OCI-LY3 (cell line): ENCODE data around the gene SLMAP.

ENCODE experiments used
- H2AFZ ChIP-seq: fragments of 200-600, 300-600 bp; shearing (Covaris generic); 2 replicates; pipeline ENCODE4 v1.6.0; 2014; ENCODE audit warnings: antibody characterized with exemption, low read depth, low read length
- H3K27ac ChIP-seq: fragments of 200-600, 300-600 bp; sonication (generic); 2 replicates; pipeline ENCODE4 v1.5.1; 2014; ENCODE audit warnings: mild to moderate bottlenecking, low read length, moderate library complexity, mixed read lengths
- H3K27me3 ChIP-seq: fragments of 200-600, 300-600 bp; sonication (generic); 2 replicates; pipeline ENCODE4 v1.6.1; 2014; ENCODE audit warnings: low read depth, low read length, mixed read lengths
- H3K36me3 ChIP-seq: fragments of 200-600, 300-600 bp; sonication (generic); replicated peaks from 2 replicates; pipeline ENCODE3; 2014; ENCODE audit warnings: low read depth, low read length, mixed read lengths
- H3K4me1 ChIP-seq: fragments of 300-600, 200-600 bp; sonication (generic); 2 replicates; pipeline ENCODE4 v1.6.1; 2014; ENCODE audit warnings: low read length, mixed read lengths
- H3K4me2 ChIP-seq: fragments of 200-600, 300-600 bp; sonication (generic); 2 replicates; pipeline ENCODE4 v1.6.1; 2014; ENCODE audit warnings: low read length, mixed read lengths
- H3K4me3 ChIP-seq: fragments of 300-600, 200-600 bp; sonication (generic); 2 replicates; pipeline ENCODE4 v1.5.1; 2014; ENCODE audit warnings: antibody characterized with exemption, mild to moderate bottlenecking, low read length, moderate library complexity
- H3K79me2 ChIP-seq: fragments of 300-600, 200-600 bp; shearing (Covaris generic); 2 replicates; pipeline ENCODE4 v1.6.1; 2014; ENCODE audit warnings: mild to moderate bottlenecking, low read length, mixed read lengths
- H3K9ac ChIP-seq: fragments of 300-600, 200-600 bp; shearing (Covaris generic); 2 replicates; pipeline ENCODE4 v1.6.0; 2014; ENCODE audit warnings: mild to moderate bottlenecking, low read length, moderate library complexity
- H3K9me3 ChIP-seq: fragments of 200-600, 300-600 bp; shearing (Covaris generic); 2 replicates; pipeline ENCODE4 v1.6.1; 2014; ENCODE audit warnings: low read length, mixed read lengths; ENCODE audit not compliant: insufficient read depth
- H4K20me1 ChIP-seq: fragments of 200-600, 300-600 bp; sonication (generic); 2 replicates; pipeline ENCODE4 v1.6.1; 2016; ENCODE audit warnings: low read length, mixed read lengths; ENCODE audit not compliant: insufficient read depth
- EZH2phosphoT487 ChIP-seq: fragments of 200-600 bp; shearing (Covaris generic); IDR thresholded peaks from 2 replicates; pipeline ENCODE4 v1.6.1; 2018; ENCODE audit warnings: antibody characterized with exemption, mixed run types, low read depth
- TF ChIP-seq, protein P1 (sequence below): fragments of 200-600, 300-600 bp; sonication (generic); IDR thresholded peaks from 2 replicates; pipeline ENCODE4 v1.5.1; 2014; ENCODE audit warnings: antibody characterized with exemption, low read length, low read depth

Gene SLMAP

GRCh38 chr3:57738391-57738790 lies 17.7 kb upstream of the SLMAP start:
- Histone ChIP-seq H3K9me3 (no peaks in the 10 kb centered on the region), H3K9ac (no peak overlapping the region), H3K79me2 (no peaks in the 10 kb centered on the region), H4K20me1 (no peaks in the 10 kb centered on the region), H3K36me3 (no peaks in the 10 kb centered on the region), H3K4me3 (no peak overlapping the region), H3K27ac (no peak overlapping the region), H2AFZ (0 out of 2 replicates have a peak overlapping the region, but pooled peaks have one; percentile 3), H3K4me1 (no peaks in the 10 kb centered on the region), H3K4me2 (no peak overlapping the region), H3K27me3 (no peaks in the 10 kb centered on the region)
- TF ChIP-seq, protein P1, sequence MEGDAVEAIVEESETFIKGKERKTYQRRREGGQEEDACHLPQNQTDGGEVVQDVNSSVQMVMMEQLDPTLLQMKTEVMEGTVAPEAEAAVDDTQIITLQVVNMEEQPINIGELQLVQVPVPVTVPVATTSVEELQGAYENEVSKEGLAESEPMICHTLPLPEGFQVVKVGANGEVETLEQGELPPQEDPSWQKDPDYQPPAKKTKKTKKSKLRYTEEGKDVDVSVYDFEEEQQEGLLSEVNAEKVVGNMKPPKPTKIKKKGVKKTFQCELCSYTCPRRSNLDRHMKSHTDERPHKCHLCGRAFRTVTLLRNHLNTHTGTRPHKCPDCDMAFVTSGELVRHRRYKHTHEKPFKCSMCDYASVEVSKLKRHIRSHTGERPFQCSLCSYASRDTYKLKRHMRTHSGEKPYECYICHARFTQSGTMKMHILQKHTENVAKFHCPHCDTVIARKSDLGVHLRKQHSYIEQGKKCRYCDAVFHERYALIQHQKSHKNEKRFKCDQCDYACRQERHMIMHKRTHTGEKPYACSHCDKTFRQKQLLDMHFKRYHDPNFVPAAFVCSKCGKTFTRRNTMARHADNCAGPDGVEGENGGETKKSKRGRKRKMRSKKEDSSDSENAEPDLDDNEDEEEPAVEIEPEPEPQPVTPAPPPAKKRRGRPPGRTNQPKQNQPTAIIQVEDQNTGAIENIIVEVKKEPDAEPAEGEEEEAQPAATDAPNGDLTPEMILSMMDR: no peak
- no peak for TF ChIP-seq EZH2phosphoT487

DNA sequence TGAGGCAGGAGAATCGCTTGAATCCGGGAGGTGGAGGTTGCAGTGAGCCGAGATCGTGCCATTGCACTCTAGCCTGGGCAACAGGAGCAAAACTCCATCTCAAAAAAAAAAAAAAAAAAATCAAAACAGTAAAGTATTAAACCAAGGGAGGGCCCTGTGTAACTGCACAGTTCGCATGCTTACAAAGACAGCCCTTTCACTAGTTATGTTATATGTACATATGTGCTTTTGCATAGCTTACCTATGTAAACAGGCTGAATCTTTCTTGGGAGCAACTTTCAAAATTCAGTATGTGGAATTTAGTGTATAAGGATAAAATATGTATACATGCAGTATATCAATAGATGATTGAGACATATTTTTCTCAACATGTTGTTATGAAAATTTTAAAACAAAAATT lies 16.1 kb upstream of the SLMAP start:
- TF ChIP-seq, protein P1: no peak
- no peak for TF ChIP-seq EZH2phosphoT487
- Histone ChIP-seq H3K9ac (no peak overlapping the region), H2AFZ (no peak overlapping the region), H3K27me3 (no peaks in the 10 kb centered on the region), H3K36me3 (no peaks in the 10 kb centered on the region), H3K4me3 (no peak overlapping the region), H3K4me2 (no peak overlapping the region), H4K20me1 (no peaks in the 10 kb centered on the region), H3K9me3 (no peaks in the 10 kb centered on the region), H3K4me1 (no peaks in the 10 kb centered on the region), H3K27ac (no peak overlapping the region), H3K79me2 (no peaks in the 10 kb centered on the region)

DNA sequence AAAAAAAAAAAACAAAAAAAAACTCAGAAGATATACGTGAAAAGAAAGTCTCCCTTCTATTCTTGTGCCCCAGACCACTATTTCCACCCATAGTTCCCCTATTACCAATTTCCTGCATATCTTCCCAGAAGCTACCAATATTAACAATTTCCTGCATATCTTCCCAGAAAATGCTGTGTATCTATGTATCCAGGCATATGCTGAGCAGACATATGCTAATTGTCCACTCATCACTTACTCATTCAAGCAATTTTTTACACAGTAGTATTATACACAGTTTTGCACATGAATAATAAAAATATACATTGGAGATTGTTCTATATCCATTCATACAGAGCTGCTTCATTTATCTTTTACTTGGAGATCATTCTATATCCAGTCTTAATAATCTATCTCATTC lies 12.6 kb upstream of the SLMAP start:
- Histone ChIP-seq H3K27me3 (no peaks in the 10 kb centered on the region), H3K27ac (no peak overlapping the region)
- TF ChIP-seq, protein P1: no peak
- TF ChIP-seq EZH2phosphoT487: no peak

DNA sequence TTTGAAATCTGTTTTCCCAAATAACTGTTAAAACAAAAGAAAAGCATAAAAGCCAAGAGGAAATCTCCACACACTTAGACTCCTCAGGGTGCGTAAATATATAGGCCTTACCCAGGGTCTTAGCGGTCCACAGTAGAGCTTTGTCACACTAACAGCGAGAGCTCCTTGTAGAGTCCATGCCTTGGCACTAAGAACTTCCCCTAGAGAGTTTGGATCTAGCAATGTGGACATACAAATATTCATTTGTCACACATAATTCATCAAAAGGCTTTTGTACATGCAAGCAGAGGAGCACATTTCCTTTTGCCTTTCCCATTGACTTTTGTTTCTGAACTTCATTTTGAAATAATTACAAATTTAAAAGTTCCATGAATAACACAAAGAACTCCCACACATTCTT lies 11.0 kb upstream of the SLMAP start:
- H3K4me2 ChIP-seq: no peak overlapping the region

More for the DNA sequence above, 12.6 kb upstream of the SLMAP start:
- H3K9me3 ChIP-seq: no peaks in the 10 kb centered on the region
- no peak overlapping the region for H3K9ac ChIP-seq
- H3K4me3 ChIP-seq: no peak overlapping the region
- H3K4me1 ChIP-seq: no peaks in the 10 kb centered on the region
- no peaks in the 10 kb centered on the region for H3K36me3 ChIP-seq
- no peak overlapping the region for H2AFZ ChIP-seq
- H3K79me2 ChIP-seq: no peaks in the 10 kb centered on the region
- H4K20me1 ChIP-seq: no peaks in the 10 kb centered on the region
- no peak overlapping the region for H3K4me2 ChIP-seq

More for the DNA sequence above, 11.0 kb upstream of the SLMAP start:
- H4K20me1 ChIP-seq: no peaks in the 10 kb centered on the region
- H3K4me3 ChIP-seq: no peak overlapping the region
- no peaks in the 10 kb centered on the region for H3K27me3 ChIP-seq
- H3K9ac ChIP-seq: no peak overlapping the region
- no peaks in the 10 kb centered on the region for H3K4me1 ChIP-seq
- no peaks in the 10 kb centered on the region for H3K36me3 ChIP-seq
- H3K27ac ChIP-seq: no peak overlapping the region
- no peaks in the 10 kb centered on the region for H3K79me2 ChIP-seq
- no peaks in the 10 kb centered on the region for H3K9me3 ChIP-seq
- H2AFZ ChIP-seq: no peak overlapping the region
- no peak for TF ChIP-seq EZH2phosphoT487
- TF ChIP-seq, protein P1: no peak
